ENCODE measurements around the gene STIM2.
"Not testable (repeated sequence)": the region's sequence is repeated elsewhere in the genome, so short reads cannot be mapped to it uniquely, and the experiment has no call there.

STIM2 gene

DNA sequence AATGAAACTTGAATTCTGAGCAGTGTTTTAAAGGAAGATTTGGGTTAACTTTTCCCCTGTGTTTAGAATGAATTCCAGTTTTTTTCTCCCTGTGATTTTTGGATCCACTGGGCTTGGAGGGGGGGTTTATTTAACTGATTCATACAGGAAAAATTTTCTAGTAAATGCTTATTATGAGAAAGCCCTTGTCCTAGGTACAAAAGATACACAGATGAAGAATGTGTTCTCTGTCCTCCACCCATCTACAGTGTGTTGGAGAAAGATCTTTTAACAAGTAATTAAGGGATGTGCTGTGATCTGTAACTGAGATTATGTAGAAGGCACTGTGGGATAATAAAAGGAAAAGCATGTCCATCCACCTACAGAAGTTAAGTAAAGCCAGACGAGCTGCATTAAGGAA lies 103.9 kb downstream of the STIM2 start:
- no peak for DNase-seq

DNA sequence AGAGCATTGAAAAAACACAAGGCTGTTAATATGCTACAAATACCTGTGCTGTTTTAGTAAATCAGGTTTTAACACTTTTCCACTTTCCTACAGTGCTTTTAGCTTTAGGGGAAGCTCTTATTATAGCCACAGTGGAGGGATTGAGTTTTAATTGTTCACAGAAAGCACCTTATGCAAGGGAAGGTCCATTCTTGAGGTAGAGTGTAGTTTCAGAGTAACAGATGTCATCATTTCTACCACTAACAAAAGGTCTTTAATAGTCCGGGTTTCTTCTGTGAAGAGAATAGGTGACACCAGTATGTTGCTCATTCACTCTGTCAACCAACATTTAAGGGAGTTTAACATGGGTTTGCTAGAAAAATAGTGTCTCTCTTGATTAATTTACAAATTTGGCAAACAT lies 104.4 kb downstream of the STIM2 start:
- DNase-seq: no peak

DNA sequence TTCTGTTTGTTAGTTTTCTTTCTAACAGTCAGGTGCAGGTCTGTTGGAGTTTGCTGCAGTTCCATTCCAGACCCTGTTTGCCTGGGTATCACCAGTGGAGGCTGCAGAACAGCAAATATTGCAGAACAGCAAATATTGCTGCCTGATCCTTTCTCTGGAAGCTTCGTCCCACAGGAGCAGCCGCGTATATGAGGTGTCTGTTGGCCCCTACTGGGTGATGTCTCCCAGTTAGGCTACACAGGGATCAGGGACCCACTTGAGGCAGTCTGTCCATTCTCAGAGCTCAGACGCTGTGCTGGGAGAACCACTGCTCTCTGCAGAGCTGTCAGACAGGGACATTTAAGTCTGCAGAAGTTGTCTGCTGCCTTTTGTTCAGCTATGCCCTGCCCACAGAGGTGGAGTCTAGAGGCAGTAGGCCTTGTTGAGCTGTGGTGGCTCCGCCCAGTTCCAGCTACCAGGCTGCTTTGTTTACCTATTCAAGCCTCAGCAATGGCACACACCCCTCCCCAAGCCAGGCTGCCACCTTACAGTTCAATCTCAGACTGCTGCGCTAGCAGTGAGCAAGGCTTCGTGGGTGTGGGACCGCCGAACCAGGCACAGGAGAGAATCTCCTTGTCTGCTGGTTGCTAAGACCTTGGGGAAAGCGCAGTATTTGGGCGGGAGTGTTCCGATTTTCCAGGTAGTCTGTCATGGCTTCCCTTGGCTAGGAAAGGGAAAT lies 115.0 kb downstream of the STIM2 start:
- DNase-seq: not testable (repeated sequence)

DNA sequence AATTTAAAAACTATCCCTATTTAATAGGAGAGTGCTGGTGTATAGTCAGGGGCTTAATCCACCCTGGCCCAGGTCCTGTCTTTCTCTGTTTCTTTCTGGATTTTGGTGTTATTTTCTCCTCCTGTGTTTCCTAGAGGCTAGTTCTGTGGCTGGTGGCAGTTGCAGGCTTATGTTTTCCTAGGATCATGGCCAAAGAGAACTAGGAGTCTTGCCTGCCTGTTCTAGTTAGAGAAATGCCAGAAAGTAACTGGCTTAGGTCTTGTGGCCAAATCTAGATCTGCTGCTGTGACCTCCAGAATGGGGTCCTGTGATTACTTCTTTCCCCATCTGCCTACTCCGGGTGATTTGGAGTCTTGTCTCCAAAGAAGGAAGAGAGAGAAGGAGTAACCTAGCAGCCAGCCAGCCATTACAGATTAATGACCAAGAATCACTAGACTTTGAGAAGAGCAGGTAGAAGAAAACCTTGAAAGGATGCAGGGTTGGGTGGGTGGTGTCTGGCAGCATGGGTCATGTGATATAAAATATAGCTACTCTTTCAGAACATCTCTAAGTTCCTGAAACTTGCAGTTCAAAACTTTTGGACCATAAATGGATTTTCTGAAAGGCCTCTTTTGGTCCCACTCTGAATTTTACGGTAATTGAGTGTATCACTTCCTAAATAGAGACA lies 117.9 kb downstream of the STIM2 start:
- DNase-seq: no peak

DNA sequence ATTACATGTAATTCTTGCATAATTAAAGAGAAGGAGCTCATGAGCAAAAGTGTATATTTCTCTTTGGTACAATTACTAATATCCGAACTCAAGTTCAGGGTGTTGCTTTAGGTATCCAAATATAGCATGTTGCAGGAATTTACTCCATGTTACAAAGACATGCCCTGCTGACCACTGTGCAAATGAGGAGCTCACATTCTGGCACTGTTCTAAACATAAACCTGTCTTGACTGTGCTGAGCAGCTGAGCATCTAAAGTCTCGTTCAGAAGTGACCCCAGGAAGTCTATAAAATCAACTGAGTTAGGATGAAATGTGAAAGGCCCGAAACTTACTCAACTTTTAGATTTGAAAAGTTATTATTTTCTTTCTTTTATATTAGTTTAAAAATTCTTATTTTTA lies 124.3 kb downstream of the STIM2 start:
- DNase-seq: no peak

DNA sequence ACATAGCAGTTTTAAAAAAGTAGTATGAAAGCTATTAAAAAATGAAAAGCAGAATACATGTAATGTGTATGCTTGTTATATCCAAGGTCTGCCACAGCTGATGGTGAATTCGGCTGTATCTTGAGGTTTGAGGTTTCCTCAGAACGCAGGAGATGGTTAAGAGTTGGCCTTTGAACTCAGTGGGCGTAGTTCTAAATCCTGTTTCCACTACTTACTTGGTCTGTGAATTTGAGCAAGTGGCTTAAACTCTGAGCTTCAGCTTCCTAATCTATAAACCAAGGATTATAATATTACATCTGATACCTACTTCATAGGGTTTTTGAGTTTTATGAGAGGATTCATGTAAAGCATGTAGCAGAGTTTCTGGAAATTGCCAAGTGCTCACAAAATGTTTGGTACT lies 125.2 kb downstream of the STIM2 start:
- no peak for DNase-seq

DNA sequence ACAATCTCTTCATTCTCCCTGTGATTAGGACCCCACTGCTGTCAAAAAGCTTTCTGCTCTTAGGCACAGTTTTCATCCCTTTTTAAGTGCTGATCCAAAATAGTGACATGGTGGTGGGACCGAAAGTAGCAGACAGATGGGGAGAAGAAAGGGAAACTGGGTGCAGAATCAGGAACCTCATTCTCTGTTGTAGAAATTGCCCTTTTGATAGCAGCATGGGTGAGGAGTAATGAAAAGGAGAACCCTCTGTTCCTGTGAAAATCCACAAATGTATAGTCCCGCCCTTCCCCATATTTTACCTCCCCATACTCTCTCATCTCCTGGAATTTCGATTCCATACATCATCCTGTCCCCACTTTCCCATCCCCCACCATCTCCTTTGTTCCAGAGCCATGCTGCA lies 126.5 kb downstream of the STIM2 start:
- no peak for DNase-seq

DNA sequence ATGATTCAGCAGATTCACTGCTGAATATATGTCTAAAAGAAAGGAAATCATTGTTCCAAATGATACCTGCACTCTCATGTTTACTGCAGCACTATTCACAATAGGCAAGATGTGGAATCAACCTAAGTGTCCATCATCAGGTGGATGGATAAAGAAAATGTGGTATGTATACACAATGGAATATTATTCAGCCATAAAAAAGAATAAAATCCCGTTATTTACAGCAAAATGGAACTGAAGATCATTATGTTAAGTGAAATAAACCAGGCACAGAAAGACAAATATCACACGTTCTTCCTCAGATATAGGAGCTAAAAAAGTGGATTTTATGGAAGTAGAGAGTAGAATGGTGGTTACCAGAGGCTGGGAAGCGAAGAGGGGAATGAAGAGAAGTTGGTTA lies 130.4 kb downstream of the STIM2 start:
- no peak for DNase-seq

DNA sequence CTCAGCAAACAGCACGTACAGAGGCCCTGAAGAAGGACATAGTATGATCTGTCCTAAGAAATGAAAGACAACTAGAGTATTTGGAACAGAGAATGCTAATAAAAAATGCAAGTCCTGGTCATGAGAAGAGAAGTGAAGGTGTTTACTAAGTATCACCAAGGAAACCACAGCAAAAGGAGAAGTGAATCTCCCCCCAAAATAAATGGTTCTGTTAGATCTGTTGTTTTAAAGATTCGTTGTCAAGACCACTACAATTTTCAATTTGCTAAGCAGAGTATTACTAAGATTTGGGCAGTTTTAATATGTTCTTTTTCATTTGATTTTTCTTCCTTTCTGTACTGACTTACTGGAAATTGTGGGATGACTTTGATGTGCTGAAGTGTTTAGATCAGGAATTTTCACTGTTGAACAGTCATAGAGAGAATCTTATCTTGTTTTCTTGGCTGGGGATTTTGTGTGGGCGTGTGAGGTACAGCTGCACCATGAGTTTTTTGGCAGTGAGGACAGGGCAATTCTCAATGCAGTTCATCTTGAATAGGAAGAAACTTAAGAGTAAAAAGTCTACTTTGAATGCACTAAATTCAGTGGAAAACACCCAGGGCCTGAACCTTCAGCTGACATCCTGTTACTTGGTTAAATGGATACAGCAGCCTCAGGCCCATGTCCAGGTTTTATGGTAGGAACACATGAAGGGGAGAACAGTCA lies 132.2 kb downstream of the STIM2 start:
- DNase-seq: no peak

DNA sequence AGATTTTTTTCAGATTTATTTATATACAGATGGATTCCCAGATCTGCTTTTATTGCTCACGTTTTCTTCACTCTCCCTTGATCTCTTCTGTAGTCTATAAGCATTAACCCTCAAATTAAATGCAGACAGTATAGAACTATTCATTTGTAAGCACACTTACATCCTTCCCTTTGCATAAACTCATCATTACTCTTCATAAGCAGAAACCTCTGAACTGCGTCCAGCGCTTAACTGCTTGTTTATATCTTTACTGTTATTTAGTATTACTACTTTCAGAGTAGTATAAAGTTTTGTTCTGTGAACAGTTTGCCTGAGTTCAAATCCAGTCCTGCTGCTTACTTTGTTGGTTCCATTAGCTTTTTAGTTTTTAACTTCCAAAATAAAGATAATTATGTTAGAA lies 132.9 kb downstream of the STIM2 start:
- DNase-seq: no peak

DNA sequence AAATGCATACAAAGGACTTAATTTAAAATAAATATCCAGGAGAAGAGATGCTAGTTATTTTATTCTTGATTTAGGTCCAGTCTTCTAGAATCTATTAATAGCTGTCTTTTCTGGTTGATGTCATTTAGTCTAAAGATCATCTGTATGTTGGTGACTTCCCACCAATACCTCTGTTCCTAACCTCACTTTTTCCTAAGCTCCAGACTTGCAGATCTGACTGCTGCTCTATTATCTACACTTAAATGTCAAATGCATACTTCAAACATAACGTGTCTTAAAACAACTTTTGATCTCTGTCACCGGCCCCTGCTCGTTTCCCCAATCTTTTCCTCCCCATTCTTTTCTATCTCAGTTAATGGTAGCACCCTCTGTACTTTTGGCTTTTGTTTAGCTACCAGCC lies 133.3 kb downstream of the STIM2 start:
- DNase-seq: no peak

DNA sequence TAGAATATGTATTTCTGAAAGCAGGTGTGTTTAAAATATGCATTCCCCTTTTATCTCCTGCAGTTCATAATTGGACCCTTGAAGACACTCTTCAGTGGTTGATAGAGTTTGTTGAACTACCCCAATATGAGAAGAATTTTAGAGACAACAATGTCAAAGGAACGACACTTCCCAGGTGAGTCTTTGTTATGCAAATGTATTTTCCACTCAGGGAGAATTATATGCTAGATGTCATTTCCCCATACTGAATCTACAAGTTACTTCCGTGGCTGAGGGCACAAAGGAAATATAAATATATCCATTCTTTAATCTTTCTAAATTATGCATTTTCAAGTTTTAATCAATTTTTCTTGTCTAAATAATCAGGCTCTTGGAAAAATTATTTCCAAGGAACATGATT lies 134.7 kb downstream of the STIM2 start:
- no peak for DNase-seq

DNA sequence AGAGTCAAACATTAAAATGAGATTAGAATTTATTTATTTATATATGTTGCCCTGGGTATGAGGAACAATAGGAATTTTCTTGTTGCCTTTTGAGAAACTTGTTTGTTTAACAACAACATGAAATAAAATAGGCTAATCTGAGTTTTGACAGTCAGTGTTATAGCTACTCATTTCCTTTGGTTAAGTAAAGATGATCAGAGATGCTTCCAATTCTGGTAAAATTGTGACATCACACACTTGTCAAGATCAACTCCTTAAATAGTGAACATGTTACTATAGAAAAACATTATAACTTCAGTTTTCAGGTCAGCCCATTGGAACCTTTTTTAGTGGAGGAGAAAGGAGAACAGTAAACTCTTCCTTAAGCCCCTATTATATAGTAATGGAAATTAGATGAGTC lies 136.1 kb downstream of the STIM2 start:
- DNase-seq: no peak

DNA sequence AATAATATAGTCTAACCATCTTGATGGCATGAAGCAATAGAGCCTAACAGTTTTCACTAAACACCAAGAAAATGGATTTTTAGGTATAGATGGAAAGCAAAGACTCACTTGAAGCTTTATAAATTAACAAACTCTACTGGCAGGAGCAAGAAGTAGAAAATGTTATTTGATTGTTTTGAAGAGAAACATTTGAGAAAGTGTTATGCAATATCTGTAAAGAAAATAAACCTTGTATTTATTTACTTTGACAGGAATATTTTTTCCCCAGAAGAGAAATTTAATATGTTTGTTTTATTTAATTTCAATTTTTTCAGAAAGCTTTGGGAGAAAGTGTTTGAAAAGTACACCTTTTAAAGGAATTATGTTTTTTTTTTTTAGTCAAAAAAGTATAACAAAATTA lies 139.0 kb downstream of the STIM2 start:
- no peak for DNase-seq

DNA sequence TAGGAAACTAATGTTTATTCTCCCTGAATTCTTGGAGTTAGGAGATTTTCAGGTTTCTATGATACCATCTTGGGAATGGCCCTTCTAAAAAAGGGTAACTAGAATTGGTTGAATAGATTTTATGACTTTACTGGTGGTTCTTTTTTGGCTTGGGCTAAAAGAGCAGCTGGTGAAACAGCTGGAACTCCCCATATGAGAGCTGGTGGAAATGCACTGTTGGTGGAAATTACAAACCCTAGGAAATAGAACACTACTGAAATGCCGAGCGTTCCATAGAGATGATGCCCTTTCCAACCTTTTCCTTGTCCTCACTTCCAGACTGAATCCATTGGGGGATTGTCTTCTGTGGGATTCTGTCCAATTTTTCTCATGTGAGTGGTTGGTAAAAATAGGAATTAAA lies 139.5 kb downstream of the STIM2 start:
- DNase-seq: no peak

DNA sequence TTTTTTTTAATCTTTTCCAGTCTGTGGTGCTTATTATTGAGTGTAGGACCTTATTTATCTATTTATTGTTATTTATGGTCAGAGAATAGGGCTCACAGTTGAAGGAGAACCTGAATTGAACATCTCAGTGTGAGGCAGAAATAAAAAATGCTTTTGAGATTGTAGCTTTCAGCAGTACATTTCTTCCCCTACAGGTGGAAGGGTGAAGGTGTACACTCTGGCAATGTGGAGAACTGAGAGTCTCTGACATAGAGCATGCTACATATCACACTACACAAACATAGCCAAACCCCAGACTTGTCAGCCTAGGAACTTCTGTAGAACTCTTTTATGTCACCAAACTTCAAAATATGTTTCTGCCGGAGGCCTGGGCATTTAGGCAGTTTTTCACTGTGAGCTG lies 140.2 kb downstream of the STIM2 start:
- no peak for DNase-seq

DNA sequence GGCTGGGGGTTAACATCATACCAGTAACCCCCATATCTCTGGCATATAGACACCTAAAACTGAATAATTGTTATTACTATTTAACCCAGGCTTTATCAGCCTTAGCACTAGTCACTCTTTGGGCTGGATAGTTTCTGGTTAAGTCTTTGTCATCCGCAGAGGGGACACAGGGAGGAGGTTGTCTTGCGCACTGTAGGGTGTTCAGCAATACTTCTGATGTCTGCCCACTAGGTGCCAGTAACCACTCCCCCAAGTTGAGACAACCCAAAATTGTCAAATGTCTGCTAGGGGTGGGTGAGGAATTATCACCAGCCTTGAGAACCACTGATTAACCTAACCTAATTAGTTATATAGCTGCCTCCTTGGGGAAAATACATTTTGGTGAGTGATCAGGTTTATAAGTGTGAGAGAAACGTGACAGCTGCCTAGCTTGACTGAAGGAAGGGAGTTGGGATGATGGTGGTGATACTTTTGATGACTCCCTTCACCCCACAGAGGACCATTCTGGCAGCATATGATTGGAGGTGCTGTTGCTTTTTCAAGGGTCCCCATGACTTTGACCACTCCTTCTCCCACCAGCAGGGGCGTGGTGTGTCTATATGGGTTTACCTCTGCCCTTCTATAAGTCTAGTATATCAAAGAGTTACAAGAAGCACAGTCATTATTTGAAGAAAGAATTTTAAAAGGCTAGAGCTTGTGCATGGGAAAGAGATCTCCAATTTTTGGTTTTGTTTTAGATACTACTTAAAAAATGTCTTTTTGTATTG lies 140.9 kb downstream of the STIM2 start:
- DNase-seq: no peak

DNA sequence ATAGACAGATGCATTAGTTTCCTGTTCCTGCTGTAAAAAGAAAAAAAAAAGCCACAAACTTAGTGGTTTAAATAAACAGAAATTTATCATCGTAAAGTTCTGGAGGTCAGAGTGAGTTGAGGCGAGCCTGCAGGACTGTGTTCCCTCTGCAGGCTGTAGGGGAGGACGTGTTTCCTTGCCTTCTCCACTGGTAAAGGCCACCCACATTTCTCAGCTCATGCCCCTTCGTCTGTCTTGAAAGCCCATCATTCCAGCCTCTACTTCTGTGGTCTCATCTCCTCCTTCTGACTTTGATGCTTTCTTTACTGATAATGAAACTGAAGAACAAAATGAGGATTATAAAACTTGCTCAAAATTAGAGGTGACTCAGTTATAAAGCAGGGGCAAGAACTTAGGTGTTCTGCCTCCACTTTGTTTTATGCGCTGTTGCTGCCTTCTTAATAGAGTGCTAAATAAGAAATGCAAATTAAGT lies 143.0 kb downstream of the STIM2 start:
- DNase-seq: no peak

DNA sequence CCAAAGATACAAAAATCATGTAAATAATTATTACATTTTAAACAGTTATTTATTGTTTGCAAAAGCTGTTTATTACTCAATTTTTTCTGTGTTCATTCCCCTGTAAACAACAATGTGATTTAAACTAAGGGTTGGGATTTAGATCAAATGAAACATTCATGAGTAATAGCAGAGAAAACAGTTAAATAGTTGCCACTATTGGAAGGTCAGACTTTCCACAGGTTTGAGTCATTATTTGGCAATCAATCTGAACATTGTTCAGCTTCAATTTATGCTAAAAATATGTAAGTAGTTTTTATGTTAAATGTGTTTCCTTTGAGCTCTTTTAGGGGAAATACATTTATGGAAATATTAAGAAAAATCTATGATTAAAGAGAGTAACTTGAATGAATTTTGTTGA lies 144.9 kb downstream of the STIM2 start:
- no peak for DNase-seq

DNA sequence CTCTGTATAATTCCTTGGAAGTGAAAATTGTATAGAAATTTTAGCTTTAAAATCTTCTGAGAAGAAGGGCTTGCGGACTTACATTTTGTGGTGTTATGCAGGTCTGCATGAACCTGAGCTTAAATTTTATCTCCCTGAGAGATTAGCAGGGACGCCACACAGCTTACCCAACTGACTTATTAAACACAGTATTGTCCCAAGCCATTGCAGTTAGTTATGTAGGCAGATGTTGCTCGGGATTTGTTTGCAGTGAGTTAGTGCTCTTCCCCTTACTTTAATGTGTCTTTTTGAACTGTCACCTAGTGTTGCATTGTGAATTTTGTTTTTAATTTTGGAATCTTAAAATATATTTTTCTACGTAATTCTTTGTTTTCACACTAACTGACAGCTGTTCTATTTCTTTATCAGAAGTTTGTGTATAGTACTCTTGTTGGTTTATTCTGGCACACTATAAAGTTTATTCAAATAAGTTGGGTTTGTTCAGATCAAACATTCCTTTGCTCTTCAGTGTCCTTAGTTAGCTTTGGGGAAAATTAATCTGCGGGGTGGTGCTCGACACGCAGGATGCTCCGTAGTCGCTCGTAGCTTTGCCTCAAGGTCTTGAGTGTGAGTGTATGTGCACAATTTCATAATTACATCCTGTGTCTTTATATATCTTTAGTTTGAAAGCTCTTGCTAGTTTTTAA lies 145.4 kb downstream of the STIM2 start:
- no peak for DNase-seq

DNA sequence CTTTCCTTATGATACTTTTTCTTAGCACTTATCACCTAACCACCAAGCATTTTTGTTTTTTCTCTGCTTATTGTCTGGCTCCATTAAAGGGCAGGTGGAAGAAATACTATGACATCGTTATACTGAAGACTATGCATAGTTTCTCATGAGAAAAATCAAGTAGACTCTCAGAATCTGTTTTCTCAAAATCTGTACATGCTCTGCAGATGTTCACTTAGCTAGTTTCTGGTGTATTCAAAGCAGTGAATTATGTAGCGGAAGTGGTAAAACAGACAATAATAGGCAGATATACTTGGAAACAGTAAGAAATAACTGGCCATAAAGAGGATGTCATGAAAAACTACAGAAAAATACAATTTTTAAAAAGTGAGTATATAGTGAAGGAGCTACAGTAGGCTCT lies 146.0 kb downstream of the STIM2 start:
- DNase-seq: no peak

DNA sequence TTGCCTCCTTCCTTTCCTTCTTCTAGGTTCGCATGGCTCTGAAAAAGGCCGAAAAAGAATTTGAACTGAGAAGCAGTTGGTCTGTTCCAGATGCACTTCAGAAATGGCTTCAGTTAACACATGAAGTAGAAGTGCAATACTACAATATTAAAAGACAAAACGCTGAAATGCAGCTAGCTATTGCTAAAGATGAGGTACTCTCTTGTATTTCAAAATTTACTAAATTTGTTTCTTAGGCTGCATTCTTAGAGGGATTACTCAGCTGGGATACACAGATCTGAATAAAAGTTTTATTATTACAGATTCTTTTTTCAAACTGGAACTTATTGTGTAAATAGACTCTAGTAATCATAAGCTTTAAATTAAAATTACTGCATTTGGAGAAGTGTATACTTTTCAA lies 146.9 kb downstream of the STIM2 start:
- DNase-seq: no peak

DNA sequence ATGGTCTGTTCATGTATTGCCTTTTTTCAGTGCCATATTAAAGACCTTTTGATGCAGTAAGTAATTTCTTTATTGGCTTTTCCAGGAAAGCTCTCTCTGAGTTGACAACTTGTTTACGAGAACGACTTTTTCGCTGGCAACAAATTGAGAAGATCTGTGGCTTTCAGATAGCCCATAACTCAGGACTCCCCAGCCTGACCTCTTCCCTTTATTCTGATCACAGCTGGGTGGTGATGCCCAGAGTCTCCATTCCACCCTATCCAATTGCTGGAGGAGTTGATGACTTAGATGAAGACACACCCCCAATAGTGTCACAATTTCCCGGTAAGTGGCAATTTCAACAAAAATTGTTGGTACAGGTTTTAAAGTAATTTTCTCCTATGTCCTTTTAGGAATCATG lies 148.0 kb downstream of the STIM2 start:
- no peak for DNase-seq

Measured in NCI-H1092 treated with DMSO at 0.1 percent for 48 hours (cell line).